Calu3 (cell line): ENCODE measurements around the gene CEMIP2. TPM values are rescaled to one million over a fixed set of nuclear protein-coding genes. Genes with fewer than 3 reads are reported as not detected.

ENCODE experiments used
- Bru-seq: library from RNA; stranded (reverse); fragments of 400-500 nt; gene quantifications from one replicate; lab custom pipeline; 2021; lab: Mats Ljungman, UMichigan
- BruChase-seq, 2 experiments: library from RNA; stranded (reverse); fragments of 400-500 nt; gene quantifications; one replicate each; lab custom pipeline; 2021; lab: Mats Ljungman, UMichigan
- BruUV-seq: library from RNA; stranded (reverse); fragments of 400-500 nt; replicated peaks from 2 replicates; lab custom pipeline; 2021; lab: Mats Ljungman, UMichigan
- CTCF ChIA-PET: fragments of 300-600 bp; sonication (Branson Sonifier 250); formaldehyde crosslinking; loops from one replicate; lab custom pipeline; 2022; ENCODE audit warnings: antibody characterized with exemption; lab: Charles Lee
- DNase-seq: peaks from one replicate; pipeline ENCODE4 v3.0.0; 2022
- H3K27ac Mint-ChIP-seq: one replicate; pipeline ENCODE4 v1.8.0; 2022; ENCODE audit warnings: mixed read lengths; ENCODE audit not compliant: unreplicated experiment
- H3K27me3 Mint-ChIP-seq: one replicate; pipeline ENCODE4 v1.8.0; 2022; ENCODE audit warnings: mixed read lengths; ENCODE audit not compliant: unreplicated experiment
- H3K36me3 Mint-ChIP-seq: one replicate; pipeline ENCODE4 v1.8.0; 2022; ENCODE audit warnings: mild to moderate bottlenecking, moderate library complexity, mixed read lengths; ENCODE audit not compliant: insufficient read depth, unreplicated experiment
- H3K4me1 Mint-ChIP-seq: one replicate; pipeline ENCODE4 v1.8.0; 2022; ENCODE audit warnings: mild to moderate bottlenecking, low read depth, mixed read lengths; ENCODE audit not compliant: unreplicated experiment
- H3K4me3 Mint-ChIP-seq: one replicate; pipeline ENCODE4 v1.8.0; 2022; ENCODE audit warnings: mild to moderate bottlenecking, low read depth, moderate library complexity, mixed read lengths; ENCODE audit not compliant: unreplicated experiment
- H3K9me3 Mint-ChIP-seq: one replicate; pipeline ENCODE4 v1.8.0; 2022; ENCODE audit warnings: low read depth, mixed read lengths; ENCODE audit not compliant: unreplicated experiment
- CTCF ChIP-seq: fragments of 200-600 bp; IDR thresholded peaks from one replicate; pipeline ENCODE4 v1.8.0; 2022; ENCODE audit warnings: antibody characterized with exemption; ENCODE audit not compliant: unreplicated experiment
- intact Hi-C: fragments of 100-400 bp; cut with micrococcal nuclease; formaldehyde crosslinking; loops from one replicate; pipeline ENCODE4 v1.10.0; 2022; ENCODE audit not compliant: unreplicated experiment
- long read RNA-seq: library from polyadenylated mRNA; stranded (forward); transcript quantifications from one replicate; pipeline ENCODE4 v2.0.0, GENCODE V29; 2022
- total RNA-seq: library from RNA; stranded (reverse); gene quantifications from 2 replicates; pipeline ENCODE4 v1.2.3, GENCODE V29; 2022

Gene CEMIP2
- total RNA-seq, result 89.0 and 122 TPM in 2 replicates
- percentile 97 among the genes with signal in this experiment for Bru-seq, nascent RNA
- percentile 93 among the genes with signal in this experiment for BruChase-seq, experiment 1, labeled RNA remaining after a 6-hour chase
- percentile 94 among the genes with signal in this experiment for BruChase-seq, experiment 2, labeled RNA remaining after a 2-hour chase
- long read RNA-seq, full-length matches to known transcripts, result 2 of 20 reads
- long read RNA-seq, partial matches to known transcripts, result 1 of 20 reads
- long read RNA-seq, other reads (novel, unspliced or antisense), result 17 of 20 reads

GRCh38 chr9:71768388-71769174 is at the start of gene CEMIP2:
TSS of gene CEMIP2 (minus strand) at chr9:71768513. CDS start at chr9:71750373, 18,140 bp downstream.
- Mint-ChIP-seq H3K4me3 (peak within 1 kb of the TSS; percentile 97), H3K27ac (peak within 1 kb of the TSS; percentile 94), H3K36me3 (peaks cover 57% of the 10 kb centered on the region), H3K4me1 (peaks cover 19% of the 10 kb centered on the region), H3K27me3 (no peaks in the 10 kb centered on the region), H3K9me3 (no peaks in the 10 kb centered on the region)
- intact Hi-C loops, result loop anchor here (5.0 to 10.0 kb wide), 2 partner anchors 166 to 484 kb away; no protein-coding TSS in a partner anchor
- DNase-seq, result peak; percentile 85
- no TSS peak for BruUV-seq
- no peak for TF ChIP-seq CTCF
- CTCF ChIA-PET, result interaction anchor here (0.7 to 1.4 kb wide), 8 partner anchors 10 to 329 kb away, joined by 3 to 6 read pairs (median 4); no protein-coding TSS in a partner anchor

- intact Hi-C loops, result loop anchor here (5.0 kb wide), 1 partner anchor 95 kb away; the partner anchor contains the start of genes ABHD17B and C9orf85
- peak; percentile 1 for DNase-seq
- Mint-ChIP-seq H3K9me3 (no peaks in the 10 kb centered on the region), H3K27me3 (no peaks in the 10 kb centered on the region), H3K36me3 (no peaks in the 10 kb centered on the region), H3K4me3 (peak overlapping the region; percentile 44), H3K27ac (peak overlapping the region; percentile 32), H3K4me1 (peaks cover 17% of the 10 kb centered on the region)
- CTCF ChIA-PET, result interaction anchor here (1.9 kb wide), 1 partner anchor 10 kb away, joined by 7 read pairs; no protein-coding TSS in a partner anchor
- BruUV-seq, result no TSS peak
- TF ChIP-seq CTCF, result no peak
These were observed 48.7 kb upstream of the CEMIP2 start for GRCh38 chr9:71816916-71817451.

- Mint-ChIP-seq H3K9me3 (no peaks in the 10 kb centered on the region), H3K36me3 (no peaks in the 10 kb centered on the region), H3K4me1 (peaks cover 17% of the 10 kb centered on the region), H3K4me3 (no peak overlapping the region), H3K27me3 (no peaks in the 10 kb centered on the region), H3K27ac (no peak overlapping the region)
- TF ChIP-seq CTCF, result no peak
- CTCF ChIA-PET, result interaction anchor here (0.6 kb wide), 1 partner anchor 542 kb away, joined by 4 read pairs; no protein-coding TSS in a partner anchor
- intact Hi-C loops, result loop anchor here (5.0 kb wide), 1 partner anchor 97 kb away; the partner anchor contains the start of genes ABHD17B and C9orf85
- DNase-seq, result no peak
- no TSS peak for BruUV-seq
These were observed 46.5 kb upstream of the CEMIP2 start for GRCh38 chr9:71814815-71815214.

GRCh38 chr9:71814226-71814625 is 45.9 kb upstream of the CEMIP2 start:
- CTCF ChIA-PET, result interaction anchor here (0.6 kb wide), 1 partner anchor 542 kb away, joined by 4 read pairs; no protein-coding TSS in a partner anchor
- H3K4me1 Mint-ChIP-seq, result peaks cover 17% of the 10 kb centered on the region
- TF ChIP-seq CTCF, result no peak
- intact Hi-C loops, result no loop called here
- no TSS peak for BruUV-seq
- DNase-seq, result no peak
- no peak overlapping the region for H3K27ac Mint-ChIP-seq
- no peaks in the 10 kb centered on the region for H3K9me3 Mint-ChIP-seq
- H3K36me3 Mint-ChIP-seq, result no peaks in the 10 kb centered on the region
- no peaks in the 10 kb centered on the region for H3K27me3 Mint-ChIP-seq
- H3K4me3 Mint-ChIP-seq, result no peak overlapping the region
